AG04449 (cell line): ENCODE data around the gene AVP.

Source experiments
- CTCF ChIA-PET: fragments of 350-600 bp; formaldehyde crosslinking; extraction: SDS; loops from one replicate; lab custom pipeline; 2021; ENCODE audit warnings: antibody characterized with exemption; lab: Yijun Ruan, JAX
- POLR2A ChIA-PET: fragments of 400-600, 350-600 bp; formaldehyde crosslinking; extraction: SDS; loops from one replicate; lab custom pipeline; 2020; ENCODE audit warnings: antibody characterized with exemption, inconsistent platforms; lab: Yijun Ruan, JAX
- DNase-seq: peaks from one replicate; pipeline ENCODE4 v3.0.0-alpha.2; 2010; ENCODE audit warnings: low read depth, low spot score
- H3K4me3 ChIP-seq: 2 replicates; pipeline ENCODE4 v1.5.1; 2011; ENCODE audit warnings: low read depth, mild to moderate bottlenecking, control low read depth, low read length
- TF ChIP-seq, protein P1 (sequence below): IDR thresholded peaks from one replicate; pipeline ENCODE4 v1.5.1; 2011; ENCODE audit warnings: mild to moderate bottlenecking, moderate library complexity, low read length, control low read depth, inconsistent platforms; ENCODE audit not compliant: insufficient read depth; ENCODE audit errors: missing control alignments

The AVP gene

DNA sequence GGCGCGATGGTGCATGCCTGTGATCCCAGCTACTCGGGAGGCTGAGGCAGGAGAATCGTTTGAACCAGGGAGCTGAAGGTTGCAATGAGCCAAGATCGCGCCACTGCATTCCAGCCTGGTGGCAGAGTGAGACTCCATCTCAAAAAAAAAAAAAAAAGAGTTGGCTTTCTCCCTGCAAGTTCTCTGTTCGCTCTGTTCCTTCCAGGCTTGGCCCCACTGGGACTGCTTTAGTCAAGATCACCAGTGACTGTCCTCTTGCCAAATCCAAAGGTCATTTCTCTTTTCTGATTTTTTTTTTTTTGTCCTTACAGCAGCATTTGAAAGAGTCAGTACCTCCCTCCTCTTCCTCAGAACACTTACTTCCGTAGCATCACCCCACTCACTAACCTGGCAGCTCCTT, 51.9 kb downstream of the AVP start:
- TF ChIP-seq, protein P1, sequence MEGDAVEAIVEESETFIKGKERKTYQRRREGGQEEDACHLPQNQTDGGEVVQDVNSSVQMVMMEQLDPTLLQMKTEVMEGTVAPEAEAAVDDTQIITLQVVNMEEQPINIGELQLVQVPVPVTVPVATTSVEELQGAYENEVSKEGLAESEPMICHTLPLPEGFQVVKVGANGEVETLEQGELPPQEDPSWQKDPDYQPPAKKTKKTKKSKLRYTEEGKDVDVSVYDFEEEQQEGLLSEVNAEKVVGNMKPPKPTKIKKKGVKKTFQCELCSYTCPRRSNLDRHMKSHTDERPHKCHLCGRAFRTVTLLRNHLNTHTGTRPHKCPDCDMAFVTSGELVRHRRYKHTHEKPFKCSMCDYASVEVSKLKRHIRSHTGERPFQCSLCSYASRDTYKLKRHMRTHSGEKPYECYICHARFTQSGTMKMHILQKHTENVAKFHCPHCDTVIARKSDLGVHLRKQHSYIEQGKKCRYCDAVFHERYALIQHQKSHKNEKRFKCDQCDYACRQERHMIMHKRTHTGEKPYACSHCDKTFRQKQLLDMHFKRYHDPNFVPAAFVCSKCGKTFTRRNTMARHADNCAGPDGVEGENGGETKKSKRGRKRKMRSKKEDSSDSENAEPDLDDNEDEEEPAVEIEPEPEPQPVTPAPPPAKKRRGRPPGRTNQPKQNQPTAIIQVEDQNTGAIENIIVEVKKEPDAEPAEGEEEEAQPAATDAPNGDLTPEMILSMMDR: no peak
- DNase-seq: no peak
- POLR2A ChIA-PET: no interaction called here
- CTCF ChIA-PET: interaction anchor here (0.7 to 1.8 kb wide), 3 partner anchors 13 to 32 kb away, joined by 3 to 4 read pairs (median 3); no protein-coding TSS in a partner anchor
- H3K4me3 ChIP-seq: no peak overlapping the region
